ENCODE data around the gene CCNY.

CCNY gene

DNA sequence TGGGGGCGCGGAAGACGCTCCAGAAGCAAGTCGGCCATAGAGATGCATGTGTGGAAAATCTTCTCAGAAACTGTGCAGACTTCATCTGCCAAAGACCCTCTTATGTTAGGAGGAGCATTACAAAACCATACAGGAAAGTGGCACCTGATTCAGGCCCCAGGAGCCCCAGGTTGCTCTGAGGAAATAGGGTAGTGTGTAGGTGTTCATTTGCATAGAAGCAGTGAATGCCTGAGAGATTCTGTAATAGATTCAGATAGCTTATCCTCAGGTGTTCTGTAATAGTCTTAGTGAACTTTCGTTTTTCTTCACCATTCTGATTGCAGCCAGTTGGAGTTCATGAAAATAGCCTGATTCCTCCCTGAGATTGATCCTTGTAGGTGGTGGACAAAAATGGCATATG, 162.4 kb downstream of the CCNY start:
- no peaks in the 10 kb centered on the region for H3K36me3 ChIP-seq (ENCODE audit: control insufficient read depth, insufficient read depth, low read length)
- H3K4me1 ChIP-seq: peaks cover 4% of the 10 kb centered on the region
- no peak overlapping the region for H3K4me2 ChIP-seq (ENCODE audit: low read length)
- H2AFZ ChIP-seq: no peak overlapping the region
- TF ChIP-seq, protein P1, sequence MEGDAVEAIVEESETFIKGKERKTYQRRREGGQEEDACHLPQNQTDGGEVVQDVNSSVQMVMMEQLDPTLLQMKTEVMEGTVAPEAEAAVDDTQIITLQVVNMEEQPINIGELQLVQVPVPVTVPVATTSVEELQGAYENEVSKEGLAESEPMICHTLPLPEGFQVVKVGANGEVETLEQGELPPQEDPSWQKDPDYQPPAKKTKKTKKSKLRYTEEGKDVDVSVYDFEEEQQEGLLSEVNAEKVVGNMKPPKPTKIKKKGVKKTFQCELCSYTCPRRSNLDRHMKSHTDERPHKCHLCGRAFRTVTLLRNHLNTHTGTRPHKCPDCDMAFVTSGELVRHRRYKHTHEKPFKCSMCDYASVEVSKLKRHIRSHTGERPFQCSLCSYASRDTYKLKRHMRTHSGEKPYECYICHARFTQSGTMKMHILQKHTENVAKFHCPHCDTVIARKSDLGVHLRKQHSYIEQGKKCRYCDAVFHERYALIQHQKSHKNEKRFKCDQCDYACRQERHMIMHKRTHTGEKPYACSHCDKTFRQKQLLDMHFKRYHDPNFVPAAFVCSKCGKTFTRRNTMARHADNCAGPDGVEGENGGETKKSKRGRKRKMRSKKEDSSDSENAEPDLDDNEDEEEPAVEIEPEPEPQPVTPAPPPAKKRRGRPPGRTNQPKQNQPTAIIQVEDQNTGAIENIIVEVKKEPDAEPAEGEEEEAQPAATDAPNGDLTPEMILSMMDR (IDR thresholded peaks at IDR 0.05): no peak
- H3K27me3 ChIP-seq (ENCODE audit: control insufficient read depth, insufficient read depth, low read length): no peaks in the 10 kb centered on the region
- no peak overlapping the region for H3K27ac ChIP-seq
- H3K4me3 ChIP-seq (ENCODE audit: low read depth, low read length): no peak overlapping the region
- no peaks in the 10 kb centered on the region for H3K9me3 ChIP-seq (ENCODE audit: control insufficient read depth, low read length)
- no peak overlapping the region for H3K9ac ChIP-seq
- peaks cover 49% of the 10 kb centered on the region for H3K79me2 ChIP-seq

DNA sequence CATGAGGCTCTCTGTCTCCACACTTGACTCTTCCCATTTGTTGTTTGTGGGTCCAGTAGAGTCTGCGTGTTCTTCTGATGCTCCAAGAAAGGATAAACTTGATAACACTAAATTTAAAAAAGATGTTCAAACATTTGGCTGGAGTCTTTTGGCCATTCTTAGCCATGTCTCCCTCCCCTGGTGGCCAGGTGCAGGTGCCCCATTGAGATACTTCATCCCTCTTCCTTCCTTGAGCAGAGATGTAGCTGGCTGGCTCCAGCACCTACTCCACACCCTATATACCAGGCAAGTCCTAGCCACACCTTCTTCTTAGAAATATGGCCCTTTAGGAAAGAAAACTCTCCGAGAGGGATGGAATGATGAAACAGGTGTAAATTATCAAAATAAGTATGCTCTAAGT, 165.6 kb downstream of the CCNY start:
- Histone ChIP-seq H3K79me2 (peaks cover 47% of the 10 kb centered on the region), H3K9ac (no peak overlapping the region), H3K36me3 (ENCODE audit: control insufficient read depth, insufficient read depth, low read length) (no peaks in the 10 kb centered on the region), H3K4me2 (ENCODE audit: low read length) (no peak overlapping the region), H3K27me3 (ENCODE audit: control insufficient read depth, insufficient read depth, low read length) (no peaks in the 10 kb centered on the region), H3K27ac (no peak overlapping the region), H3K4me3 (ENCODE audit: low read depth, low read length) (no peak overlapping the region), H3K4me1 (no peaks in the 10 kb centered on the region), H3K9me3 (ENCODE audit: control insufficient read depth, low read length) (no peaks in the 10 kb centered on the region), H2AFZ (no peak overlapping the region)
- TF ChIP-seq, protein P1 (IDR thresholded peaks at IDR 0.05): no peak

DNA sequence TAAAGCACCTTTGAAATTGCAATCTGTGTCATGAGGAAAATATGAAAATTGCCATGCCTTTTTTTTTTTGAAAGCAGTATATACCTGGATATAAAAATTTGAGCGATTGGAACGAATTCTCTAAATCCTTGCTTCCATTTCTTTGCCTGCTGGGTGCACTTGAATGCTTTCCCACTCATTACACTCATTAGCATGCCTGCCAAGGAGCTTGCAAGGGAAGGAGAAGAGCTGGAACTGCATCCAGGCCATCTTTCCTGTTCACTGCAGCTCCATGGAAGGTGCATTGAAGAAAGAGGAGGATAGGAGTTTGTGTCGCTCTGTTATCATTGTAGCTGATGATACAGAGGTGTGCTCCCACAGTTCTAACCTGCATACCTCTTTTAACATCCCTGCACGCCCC, 166.4 kb downstream of the CCNY start:
- H3K4me3 ChIP-seq (ENCODE audit: low read depth, low read length): no peak overlapping the region
- H3K27me3 ChIP-seq (ENCODE audit: control insufficient read depth, insufficient read depth, low read length): no peaks in the 10 kb centered on the region
- H3K9ac ChIP-seq: no peak overlapping the region
- H3K9me3 ChIP-seq (ENCODE audit: control insufficient read depth, low read length): no peaks in the 10 kb centered on the region
- no peak overlapping the region for H3K4me2 ChIP-seq (ENCODE audit: low read length)
- no peak overlapping the region for H3K27ac ChIP-seq
- no peaks in the 10 kb centered on the region for H3K36me3 ChIP-seq (ENCODE audit: control insufficient read depth, insufficient read depth, low read length)
- H3K4me1 ChIP-seq: no peaks in the 10 kb centered on the region
- TF ChIP-seq, protein P1 (IDR thresholded peaks at IDR 0.05): no peak
- no peak overlapping the region for H2AFZ ChIP-seq
- H3K79me2 ChIP-seq: peaks cover 47% of the 10 kb centered on the region

DNA sequence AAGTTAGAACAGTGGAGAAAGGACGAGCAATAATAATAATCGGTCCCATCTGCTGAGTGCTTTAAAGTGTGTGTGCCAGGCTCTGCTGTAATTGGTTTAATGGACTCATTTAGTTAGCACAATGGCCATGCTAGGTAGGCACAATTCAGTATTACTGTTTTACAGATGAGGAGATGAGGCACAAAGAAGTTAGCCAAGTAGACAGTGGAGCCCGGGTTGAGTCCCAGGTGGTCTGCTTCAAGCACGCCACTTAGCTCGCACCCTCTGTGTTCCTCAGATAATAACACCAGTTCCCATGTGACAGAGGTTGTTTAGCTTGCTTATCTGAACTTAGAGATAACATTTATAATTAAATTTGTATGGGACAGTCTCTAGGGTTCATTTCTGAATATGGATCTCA, 167.3 kb downstream of the CCNY start:
- Histone ChIP-seq H3K27ac (no peak overlapping the region), H3K36me3 (ENCODE audit: control insufficient read depth, insufficient read depth, low read length) (no peaks in the 10 kb centered on the region), H3K4me1 (no peaks in the 10 kb centered on the region), H3K9me3 (ENCODE audit: control insufficient read depth, low read length) (no peaks in the 10 kb centered on the region), H3K4me3 (ENCODE audit: low read depth, low read length) (no peak overlapping the region), H3K79me2 (peaks cover 52% of the 10 kb centered on the region), H3K9ac (no peak overlapping the region), H3K4me2 (ENCODE audit: low read length) (no peak overlapping the region), H3K27me3 (ENCODE audit: control insufficient read depth, insufficient read depth, low read length) (no peaks in the 10 kb centered on the region), H2AFZ (no peak overlapping the region)
- TF ChIP-seq, protein P1 (IDR thresholded peaks at IDR 0.05): no peak

DNA sequence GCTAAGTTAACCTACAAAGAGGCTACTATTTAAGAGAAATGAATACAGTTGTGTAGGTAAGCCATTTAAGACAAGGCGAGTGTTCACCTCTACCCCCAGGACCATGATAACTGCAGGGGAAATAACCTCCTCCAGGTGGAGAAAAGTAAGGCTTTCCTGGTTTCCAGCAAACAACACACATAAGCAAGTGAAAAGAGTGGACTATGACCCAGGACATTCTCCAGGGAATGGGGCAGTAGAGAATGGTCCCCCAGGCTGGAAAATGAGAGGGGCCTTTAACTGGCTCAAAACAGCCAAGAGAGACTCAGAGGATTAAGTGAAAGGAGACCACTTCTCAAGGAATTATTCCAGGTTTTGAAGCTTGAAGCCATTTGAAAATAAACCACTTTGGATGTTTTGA, 167.8 kb downstream of the CCNY start:
- no peaks in the 10 kb centered on the region for H3K4me1 ChIP-seq
- TF ChIP-seq, protein P1 (IDR thresholded peaks at IDR 0.05): no peak
- no peaks in the 10 kb centered on the region for H3K9me3 ChIP-seq (ENCODE audit: control insufficient read depth, low read length)
- no peaks in the 10 kb centered on the region for H3K27me3 ChIP-seq (ENCODE audit: control insufficient read depth, insufficient read depth, low read length)
- no peak overlapping the region for H3K4me3 ChIP-seq (ENCODE audit: low read depth, low read length)
- H3K4me2 ChIP-seq (ENCODE audit: low read length): no peak overlapping the region
- H3K36me3 ChIP-seq (ENCODE audit: control insufficient read depth, insufficient read depth, low read length): no peaks in the 10 kb centered on the region
- H2AFZ ChIP-seq: no peak overlapping the region
- H3K9ac ChIP-seq: no peak overlapping the region
- peaks cover 47% of the 10 kb centered on the region for H3K79me2 ChIP-seq
- H3K27ac ChIP-seq: no peak overlapping the region
